Measurements from ENCODE around the gene ROGDI. TPM values are rescaled to one million over a fixed set of nuclear protein-coding genes. Genes with fewer than 3 reads are reported as not detected.

Gene ROGDI
- total RNA-seq, 1 experiment from 2014 or later, result 32.1 TPM

GRCh38 chr16:4778050-4778392, 24.4 kb downstream of the ROGDI start (continued):
- TF ChIP-seq E2F4 (CRISPR knock-in tag; IDR thresholded peaks at IDR 0.05; ENCODE audit: borderline replicate concordance, low read depth) (no peak), NFE2L1 (CRISPR knock-in tag; IDR thresholded peaks at IDR 0.05) (no peak), PRDM15 (CRISPR knock-in tag; IDR thresholded peaks at IDR 0.05) (no peak), NR3C1 (CRISPR knock-in tag; conservative IDR thresholded peaks at IDR 0.05; ENCODE audit: low read depth) (no peak)

GRCh38 chr16:4777339-4778049, 24.9 kb downstream of the ROGDI start:
- ChIA-PET POLR2A (no interaction called here), CTCF (interaction anchor here (1.2 kb wide), 1 partner anchor 94 kb away, joined by 4 read pairs; no protein-coding TSS in a partner anchor)
- DNase-seq (ENCODE audit: low spot score), result no peak
- TF ChIP-seq SOX15 (CRISPR knock-in tag; IDR thresholded peaks at IDR 0.05) (no peak), NR2C2 (CRISPR knock-in tag; IDR thresholded peaks at IDR 0.05) (no peak), USF2 (CRISPR knock-in tag; IDR thresholded peaks at IDR 0.05) (no peak), FOXP4 (CRISPR knock-in tag; IDR thresholded peaks at IDR 0.05) (no peak), ZNF281 (CRISPR knock-in tag; IDR thresholded peaks at IDR 0.05) (no peak), SMAD3 (CRISPR knock-in tag; IDR thresholded peaks at IDR 0.05; ENCODE audit: borderline replicate concordance) (no peak), NR1H2 (CRISPR knock-in tag; IDR thresholded peaks at IDR 0.05) (no peak), FOXP1 (CRISPR knock-in tag; IDR thresholded peaks at IDR 0.05; ENCODE audit: borderline replicate concordance) (no peak), ZSCAN18 (CRISPR knock-in tag; IDR thresholded peaks at IDR 0.05) (no peak), ERG (CRISPR knock-in tag; IDR thresholded peaks at IDR 0.05) (no peak), EMX1 (CRISPR knock-in tag; IDR thresholded peaks at IDR 0.05) (no peak), ATF1 (CRISPR knock-in tag; IDR thresholded peaks at IDR 0.05) (no peak), AFF4 (CRISPR knock-in tag; IDR thresholded peaks at IDR 0.05; ENCODE audit: borderline replicate concordance) (no peak), JUN (CRISPR knock-in tag; IDR thresholded peaks at IDR 0.05) (no peak)
- no peaks in the 10 kb centered on the region for H3K36me3 Mint-ChIP-seq
- ATAC-seq, result no peak
- no peak overlapping the region for H3K4me3 Mint-ChIP-seq
- H3K9me3 Mint-ChIP-seq, result no peaks in the 10 kb centered on the region
- no peaks in the 10 kb centered on the region for H3K4me1 Mint-ChIP-seq
- no peak overlapping the region for H3K27ac Mint-ChIP-seq
- no peaks in the 10 kb centered on the region for H3K27me3 Mint-ChIP-seq (ENCODE audit: low read depth)
